ENCODE results near the gene PPP1R3A.
A peak's percentile ranks its signal among the peaks of the same experiment; 100 is the strongest.
"Not testable (repeated sequence)": the region's sequence is repeated elsewhere in the genome, so short reads cannot be mapped to it uniquely, and the experiment has no call there.

The PPP1R3A gene, protein sequence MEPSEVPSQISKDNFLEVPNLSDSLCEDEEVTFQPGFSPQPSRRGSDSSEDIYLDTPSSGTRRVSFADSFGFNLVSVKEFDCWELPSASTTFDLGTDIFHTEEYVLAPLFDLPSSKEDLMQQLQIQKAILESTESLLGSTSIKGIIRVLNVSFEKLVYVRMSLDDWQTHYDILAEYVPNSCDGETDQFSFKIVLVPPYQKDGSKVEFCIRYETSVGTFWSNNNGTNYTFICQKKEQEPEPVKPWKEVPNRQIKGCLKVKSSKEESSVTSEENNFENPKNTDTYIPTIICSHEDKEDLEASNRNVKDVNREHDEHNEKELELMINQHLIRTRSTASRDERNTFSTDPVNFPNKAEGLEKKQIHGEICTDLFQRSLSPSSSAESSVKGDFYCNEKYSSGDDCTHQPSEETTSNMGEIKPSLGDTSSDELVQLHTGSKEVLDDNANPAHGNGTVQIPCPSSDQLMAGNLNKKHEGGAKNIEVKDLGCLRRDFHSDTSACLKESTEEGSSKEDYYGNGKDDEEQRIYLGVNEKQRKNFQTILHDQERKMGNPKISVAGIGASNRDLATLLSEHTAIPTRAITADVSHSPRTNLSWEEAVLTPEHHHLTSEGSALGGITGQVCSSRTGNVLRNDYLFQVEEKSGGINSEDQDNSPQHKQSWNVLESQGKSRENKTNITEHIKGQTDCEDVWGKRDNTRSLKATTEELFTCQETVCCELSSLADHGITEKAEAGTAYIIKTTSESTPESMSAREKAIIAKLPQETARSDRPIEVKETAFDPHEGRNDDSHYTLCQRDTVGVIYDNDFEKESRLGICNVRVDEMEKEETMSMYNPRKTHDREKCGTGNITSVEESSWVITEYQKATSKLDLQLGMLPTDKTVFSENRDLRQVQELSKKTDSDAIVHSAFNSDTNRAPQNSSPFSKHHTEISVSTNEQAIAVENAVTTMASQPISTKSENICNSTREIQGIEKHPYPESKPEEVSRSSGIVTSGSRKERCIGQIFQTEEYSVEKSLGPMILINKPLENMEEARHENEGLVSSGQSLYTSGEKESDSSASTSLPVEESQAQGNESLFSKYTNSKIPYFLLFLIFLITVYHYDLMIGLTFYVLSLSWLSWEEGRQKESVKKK

DNA sequence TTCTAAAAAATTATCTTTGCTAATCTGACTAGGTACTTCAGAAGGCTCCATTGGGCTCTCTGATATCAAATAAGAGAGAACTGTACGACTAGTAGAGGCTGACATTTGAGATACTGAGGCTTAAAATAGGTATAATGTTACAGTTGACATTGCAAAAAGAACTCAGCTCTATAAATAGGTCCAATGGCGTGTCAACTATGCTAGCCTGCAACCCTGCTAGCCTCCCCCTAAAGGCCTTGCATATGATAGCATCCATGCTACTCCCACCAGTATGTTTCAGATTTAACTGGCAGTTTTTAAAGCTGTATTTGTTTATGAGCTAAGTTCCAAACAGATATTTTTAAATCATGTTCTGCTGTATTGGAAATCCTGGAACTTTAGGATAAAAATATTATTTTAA, at the start of gene PPP1R3A:
TSS of gene PPP1R3A (minus strand) at position 64 of the 400 bp plus-strand sequence. CDS start at position 51, 13 bp downstream.
- no peak for DNase-seq

DNA sequence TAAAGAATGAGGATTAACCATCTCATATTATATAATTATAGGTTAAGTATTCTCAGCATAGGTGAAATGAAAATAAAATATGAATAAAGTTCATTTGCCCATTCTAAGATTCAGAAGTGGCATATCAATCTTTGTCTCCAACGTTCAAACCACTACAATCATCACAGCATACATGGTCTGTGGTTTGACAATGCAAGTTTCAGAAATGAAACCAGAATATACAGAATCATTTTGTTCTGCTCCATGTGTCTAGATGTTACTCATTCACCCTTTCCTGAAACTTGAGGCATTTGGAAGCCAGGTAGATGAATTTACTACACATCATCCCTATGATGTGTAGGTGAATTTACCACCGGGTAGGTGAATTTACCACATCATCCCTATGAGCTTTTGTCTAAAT, 44.5 kb upstream of the PPP1R3A start:
- no peak for DNase-seq

DNA sequence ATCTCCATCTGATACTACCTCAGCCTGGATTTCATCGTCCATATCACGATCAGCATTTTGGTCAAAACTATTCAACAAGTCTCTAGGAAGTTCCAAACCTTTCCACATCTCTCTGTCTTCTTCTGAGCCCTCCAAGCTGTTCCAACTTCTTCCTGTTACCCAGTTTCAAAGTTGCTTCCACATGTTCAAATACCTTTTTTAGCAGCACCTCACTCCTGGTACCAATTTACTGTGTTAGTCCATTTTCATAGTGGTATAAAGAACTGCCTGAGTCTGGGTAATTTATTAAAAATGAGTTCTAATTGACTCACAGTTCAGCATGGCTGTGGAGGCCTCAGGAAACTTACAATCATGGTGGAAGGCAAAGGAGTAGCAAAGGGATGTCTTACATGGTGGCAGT, 41.1 kb upstream of the PPP1R3A start:
- DNase-seq: no peak

DNA sequence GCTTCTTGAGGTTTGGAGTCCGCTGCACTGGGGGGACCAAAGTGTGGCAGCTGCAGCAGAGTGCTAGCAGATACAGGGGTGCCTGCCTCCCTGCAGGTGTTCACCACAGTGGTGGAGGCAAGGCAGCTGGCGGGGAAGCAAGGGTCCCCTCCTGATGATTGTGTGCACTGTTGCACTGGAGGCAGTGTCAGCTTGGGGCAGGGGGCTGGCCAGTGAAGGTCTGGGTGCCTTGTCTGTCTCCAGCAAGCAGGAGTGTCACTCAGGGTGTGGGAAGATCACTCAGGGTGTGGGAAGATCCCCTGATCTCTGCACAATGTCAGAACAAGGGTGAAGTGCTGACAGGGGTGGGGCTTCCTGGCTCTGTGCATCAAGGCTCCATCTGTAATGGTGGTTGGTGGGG, 36.3 kb upstream of the PPP1R3A start:
- no peak for DNase-seq

DNA sequence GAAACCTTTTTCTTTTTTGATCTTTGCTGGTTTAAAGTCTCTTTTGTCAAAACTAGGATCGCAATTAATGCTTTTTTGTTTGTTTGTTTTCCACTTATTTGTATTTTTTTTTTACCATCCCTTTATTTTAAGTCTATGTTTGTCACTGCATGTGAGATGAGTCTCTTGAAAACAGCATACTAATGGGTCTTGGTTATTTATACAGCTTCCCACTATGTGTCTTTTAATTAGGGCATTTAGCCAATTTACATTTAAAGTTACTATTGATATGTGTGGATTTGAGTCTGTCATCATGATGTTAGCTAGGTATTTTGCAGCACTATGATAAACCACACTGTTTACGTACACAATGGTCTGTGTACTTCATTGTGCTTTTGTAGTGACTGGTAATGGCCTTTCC, 34.7 kb upstream of the PPP1R3A start:
- DNase-seq: no peak

DNA sequence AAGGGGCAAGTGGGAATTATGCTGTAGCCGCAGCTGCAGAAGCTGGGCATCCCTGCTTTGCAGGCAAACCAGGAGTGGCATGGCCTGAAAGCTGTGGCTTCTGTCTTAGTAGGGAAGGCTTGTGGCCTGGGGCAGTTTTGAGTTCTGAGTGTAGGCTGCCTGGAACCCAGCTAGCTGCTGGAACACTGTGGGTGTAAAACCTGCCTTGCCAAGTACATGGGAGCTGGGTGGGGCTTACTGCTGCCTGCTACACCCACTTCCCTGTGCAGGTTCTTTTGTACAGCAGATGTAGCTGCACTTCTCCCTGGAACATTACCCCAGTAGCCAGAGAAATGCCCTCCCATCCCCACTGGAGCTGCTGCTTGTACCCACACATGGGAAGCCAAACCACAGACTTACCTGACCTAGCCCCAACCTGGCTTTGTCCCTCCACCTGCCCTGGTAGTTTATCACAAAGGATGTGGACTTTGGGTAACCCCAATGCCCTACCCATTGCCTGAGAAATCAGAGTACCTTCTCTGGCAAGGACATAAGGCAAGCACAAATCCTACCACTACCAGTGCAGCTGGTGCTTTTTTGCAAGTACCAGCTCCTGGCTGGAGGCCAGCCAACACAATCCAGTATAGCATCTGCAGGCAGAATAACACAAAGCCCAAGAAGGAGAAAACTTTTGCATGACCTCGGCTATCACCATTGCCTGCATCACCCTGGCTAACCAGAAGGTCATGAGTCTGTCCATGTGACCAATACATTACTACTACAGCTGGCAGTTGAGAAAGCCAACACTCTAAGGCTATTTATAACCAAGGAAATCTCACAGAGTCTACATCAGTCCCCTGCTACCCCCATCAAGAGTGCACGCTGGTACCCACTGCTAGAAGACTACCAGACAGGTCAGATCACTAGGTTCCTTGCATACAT, 26.5 kb upstream of the PPP1R3A start:
- no peak for DNase-seq

DNA sequence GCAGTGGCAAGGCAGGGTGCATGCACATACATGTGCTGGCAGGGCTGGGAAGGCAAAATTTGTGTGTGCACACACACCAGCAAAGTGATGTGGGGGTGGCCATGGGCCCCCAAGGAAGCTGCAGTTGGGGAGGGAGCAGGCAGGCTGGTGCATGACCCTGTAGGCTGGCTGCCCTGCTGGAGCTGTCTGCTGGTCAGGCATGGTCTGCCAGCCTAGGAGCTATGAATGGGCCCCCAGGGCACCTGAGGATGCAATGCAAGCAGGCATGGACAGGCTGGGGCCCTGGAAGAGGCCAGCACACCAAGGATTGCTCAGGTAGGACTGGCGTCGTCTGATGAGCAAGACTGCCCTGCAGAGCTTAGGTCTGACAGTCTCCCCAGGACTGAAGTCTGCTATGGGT, 18.2 kb upstream of the PPP1R3A start:
- no peak for DNase-seq

DNA sequence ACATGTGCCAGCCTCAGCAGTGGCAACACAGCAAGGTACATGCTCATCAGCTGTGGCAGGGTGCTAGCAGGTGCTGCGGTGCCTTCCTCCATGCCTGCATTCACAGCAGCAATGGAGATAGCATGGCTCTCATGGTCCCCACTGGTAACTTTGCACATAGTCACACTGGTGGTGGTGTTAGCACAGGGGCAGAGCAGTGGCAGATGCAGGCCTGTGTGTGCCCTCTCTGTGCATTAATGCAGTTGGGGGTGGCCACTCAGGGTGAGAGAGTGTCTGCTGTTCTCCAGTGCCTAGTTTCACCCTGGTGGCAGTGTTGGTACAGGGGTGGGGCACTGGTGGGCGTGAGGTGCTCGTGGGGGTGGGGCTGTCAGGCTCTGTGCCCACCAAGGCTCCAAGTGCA, 17.7 kb upstream of the PPP1R3A start:
- DNase-seq: no peak

DNA sequence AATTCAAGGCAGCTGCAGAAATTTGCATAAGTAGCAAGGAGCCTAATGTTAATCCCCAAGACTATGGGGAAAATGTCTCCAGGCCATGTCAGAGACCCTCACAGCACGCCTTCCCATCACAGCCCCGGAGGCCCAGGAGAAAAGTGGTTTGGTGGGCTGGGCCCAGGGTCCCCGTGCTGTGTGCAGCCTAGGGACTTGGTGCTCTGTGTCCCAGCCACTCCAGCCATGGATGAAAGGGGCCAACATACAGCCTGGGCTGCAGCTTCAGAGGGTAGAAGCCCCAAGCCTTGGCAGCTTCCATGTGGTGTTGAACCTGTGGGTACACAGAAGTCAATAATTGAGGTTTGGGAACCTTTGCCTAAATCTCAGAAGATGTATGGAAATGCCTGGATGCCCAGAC, 10.6 kb upstream of the PPP1R3A start:
- not testable (repeated sequence) for DNase-seq

DNA sequence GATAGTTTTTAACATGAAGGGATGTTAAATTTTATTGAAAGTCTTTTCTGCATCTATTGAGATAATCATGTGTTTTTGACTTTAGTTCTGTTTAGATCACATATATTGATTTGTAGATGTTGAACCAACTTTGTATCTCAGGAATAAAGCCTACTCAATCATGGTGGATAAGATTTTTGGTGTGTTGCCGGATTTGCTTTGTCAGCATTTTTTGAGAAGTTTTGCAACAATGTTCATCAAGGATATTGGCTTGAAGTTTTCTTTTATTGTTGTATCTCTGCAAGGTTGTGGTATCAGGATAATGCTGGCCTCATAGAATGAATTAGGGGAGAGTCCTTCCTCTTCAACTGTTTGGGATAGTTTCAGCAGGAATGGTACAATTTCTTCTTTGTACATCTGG, 9.3 kb upstream of the PPP1R3A start:
- DNase-seq: no peak

DNA sequence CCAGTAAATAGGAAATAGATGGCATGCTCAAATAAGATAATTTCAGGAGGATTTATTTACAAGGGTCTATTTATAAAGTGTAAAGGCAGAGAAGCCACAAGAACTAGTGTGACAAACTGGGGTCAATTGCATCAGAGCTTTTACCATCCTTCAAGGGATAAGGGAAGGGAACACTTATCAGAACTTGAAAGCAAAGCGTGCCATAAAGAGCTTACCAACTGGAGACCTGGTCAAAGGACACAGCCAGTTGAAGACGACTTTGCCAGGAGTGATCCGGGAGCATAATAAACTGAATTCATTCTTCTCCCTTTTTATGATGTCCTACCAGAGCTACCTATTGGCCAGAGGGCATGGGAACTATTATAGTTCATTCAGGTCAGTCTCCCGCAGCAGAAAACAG, 3.2 kb upstream of the PPP1R3A start:
- no peak for DNase-seq

DNA sequence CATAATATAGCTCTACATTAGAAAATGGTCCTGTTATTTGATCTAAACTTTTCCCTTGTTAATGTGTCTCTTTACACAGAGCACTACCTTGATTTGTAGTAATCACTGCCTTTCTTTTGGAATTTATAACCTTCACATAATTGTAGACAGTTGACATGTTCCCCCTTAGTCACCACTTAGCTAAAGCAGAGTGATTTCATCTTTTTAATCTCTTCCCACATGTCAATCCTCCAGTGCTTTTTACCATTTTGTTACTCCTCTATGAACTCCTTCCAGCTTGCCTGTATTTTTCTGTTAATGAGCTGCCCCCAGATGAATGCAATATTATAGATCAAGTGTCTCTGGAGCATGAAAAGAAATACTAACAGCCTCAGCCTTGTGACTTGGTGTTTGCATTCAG, 2.6 kb upstream of the PPP1R3A start:
- no peak for DNase-seq

DNA sequence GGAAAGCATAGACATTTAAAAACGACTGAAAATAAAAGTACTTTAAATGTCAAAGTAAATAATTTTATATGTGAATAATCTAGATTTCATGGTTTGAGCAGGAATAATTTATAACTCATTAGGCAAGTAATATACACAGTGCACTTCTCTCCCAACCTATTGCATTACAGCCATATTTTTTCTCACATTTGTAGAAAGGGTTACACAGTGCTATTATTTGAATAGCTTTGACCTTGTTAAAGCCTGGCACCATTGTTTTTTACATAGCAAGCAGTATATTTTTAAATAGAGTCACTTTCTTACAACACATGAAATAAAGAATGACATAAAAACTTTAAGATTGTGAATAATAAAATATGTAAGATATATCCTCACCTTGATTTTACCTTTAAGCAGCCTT, 969 bp downstream of the PPP1R3A start:
- no peak for DNase-seq

DNA sequence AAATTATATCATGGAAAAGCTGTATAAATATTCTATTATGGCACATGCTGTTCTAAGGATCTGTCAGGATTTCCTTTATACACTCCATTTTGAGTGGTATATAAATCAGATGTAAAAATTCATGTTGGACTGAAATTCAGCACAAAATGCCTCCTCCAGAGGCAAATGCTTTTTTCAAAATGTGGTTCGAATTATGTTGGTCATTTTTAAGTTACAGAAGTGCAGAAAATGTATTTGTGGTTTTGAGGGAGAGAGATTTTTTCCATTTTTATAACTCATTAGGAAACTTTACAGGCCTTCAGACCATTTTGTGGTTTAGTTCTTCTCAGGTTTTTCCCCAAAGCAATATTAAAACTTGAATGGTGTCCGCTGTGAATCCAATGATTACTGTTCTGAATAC, 2.9 kb downstream of the PPP1R3A start:
- DNase-seq: no peak

DNA sequence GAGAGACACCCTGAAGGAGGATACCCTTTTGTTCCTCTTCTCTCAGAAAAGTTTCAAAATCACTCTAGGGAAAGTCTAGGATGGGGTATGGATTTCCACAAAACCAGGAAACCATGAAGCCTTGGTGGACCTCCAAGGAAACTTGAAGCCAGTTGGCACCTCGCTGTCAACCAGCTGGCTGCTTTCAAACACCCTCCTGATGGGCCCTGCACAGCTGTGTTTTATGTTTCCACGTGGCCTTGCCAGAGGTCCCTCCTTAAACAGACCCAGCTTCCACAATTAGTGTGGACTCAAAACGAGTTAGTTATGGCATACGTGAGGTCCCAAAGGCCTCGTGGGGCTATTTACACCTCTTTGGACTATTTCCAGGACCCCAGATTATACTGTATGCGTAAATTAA, 5.9 kb downstream of the PPP1R3A start:
- DNase-seq: no peak

DNA sequence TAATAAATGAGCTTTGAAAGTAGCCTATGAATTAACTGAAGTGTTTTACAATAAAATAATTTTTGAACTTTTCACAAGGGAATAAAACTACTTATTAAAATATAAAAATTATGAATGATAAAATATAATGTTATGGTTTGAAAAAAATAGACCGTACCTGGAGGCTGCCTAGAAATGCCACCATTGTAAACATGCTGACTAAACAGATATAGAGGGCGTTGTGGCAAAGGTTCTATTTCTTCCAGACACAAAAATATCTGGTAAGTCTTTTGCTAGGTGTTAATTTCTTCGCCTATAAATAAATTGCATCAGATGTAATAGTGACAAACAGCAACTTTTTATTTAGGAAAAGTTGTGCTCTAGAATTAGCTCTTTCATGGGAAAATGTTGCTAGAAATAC, 11.2 kb downstream of the PPP1R3A start:
- no peak for DNase-seq

DNA sequence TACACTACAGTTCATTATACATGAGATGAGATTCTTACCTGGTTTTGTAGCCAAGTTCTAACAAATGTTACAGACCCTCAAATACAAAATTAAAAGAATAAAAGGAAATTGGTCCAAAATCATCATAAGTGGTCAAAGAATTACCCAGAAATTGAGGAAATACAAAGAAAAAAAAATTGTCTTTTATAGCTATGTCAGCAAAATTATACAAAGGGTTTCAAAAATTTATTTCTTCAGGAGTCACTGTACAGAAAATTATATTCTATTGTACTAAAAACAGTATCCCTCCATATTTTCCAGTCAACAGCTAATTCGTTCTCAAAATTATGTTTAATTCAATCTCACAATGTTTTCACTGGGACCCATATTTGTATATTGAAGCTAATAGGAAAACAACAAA, 14.3 kb downstream of the PPP1R3A start:
- no peak for DNase-seq

DNA sequence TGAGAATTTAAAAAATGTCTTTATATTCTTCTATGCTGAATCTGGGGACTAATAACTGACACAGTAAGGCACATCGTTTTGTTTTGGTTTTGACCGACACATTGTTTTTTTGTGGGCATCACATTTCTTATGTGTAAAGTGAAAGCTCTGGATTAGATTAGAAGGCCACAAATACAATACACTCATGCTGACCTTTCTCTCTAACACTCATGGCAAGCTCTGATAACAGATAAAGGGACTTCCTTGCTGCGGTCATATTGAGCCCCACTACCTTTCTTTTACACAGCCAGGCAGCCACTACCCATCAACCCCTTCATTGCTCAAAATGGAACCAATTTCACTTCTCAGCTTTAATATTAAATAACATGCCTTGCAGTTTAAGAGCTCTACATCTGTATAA, 26.0 kb downstream of the PPP1R3A start:
- peak; percentile 4 for DNase-seq

DNA sequence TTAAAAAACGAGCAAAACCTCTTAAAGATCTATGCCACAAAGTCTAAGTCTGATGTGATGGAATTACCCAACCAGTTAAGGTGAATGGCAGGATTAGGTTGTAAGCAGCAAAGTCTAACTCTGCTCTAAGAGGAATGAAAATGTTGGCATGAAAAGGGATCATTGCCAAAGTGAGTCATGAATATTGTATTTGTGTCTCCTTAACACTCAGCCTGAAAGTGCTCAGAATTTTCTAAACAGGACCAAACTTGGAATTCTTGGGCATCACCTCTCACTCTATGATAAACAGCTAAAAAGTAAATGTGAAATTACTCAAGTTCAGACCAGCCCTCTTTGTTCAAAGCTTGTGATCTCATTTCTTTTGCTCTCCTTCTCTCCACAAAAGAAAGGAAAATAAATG, 27.0 kb downstream of the PPP1R3A start:
- DNase-seq: peak; percentile 82

DNA sequence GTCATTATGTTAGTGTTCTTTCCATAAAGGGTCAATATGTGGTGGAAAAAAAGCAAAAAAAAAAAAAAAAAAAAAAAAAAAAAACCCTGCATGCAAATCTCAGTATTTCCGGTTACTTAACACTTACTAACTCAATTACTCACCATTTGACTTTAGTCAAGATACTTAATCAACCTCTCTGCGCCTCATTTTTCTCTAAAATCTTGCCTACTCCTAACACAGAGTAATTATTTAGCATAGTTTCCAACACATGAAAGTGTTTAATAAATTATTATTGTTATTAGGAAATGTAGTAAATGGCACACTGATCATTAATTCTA, 27.8 kb downstream of the PPP1R3A start:
- no peak for DNase-seq

DNA sequence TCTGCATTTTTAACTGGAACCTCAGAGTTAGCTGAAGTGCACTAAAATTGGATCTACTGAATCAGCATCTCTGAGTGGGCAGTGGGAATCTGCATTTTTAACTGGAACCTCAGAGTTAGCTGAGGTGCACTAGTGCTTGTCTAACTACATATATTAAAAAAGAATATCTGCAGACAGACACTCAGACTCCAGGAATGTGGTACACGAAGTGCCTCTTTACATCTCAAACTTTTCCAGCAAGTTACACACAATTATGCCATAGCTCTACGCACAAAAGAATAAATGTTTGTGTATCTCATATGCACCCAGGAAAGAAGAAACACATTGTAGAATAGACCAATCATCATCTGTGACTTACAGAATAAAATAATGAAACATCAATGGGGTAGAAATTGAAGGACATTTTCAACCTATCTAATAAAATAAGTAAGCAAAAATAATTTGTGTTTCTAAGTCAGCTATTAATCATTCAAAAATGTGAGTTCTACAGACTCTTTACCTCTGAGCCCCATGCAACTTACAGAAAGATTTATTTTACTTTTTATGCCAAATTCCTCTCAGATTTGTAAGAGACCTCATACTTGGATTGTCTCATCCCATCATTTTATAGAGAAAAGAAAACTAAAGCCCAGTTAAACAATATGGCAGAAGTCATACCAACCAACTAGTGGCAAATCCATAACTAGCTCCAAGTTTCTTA, 28.3 kb downstream of the PPP1R3A start:
- DNase-seq: peak; percentile 33

DNA sequence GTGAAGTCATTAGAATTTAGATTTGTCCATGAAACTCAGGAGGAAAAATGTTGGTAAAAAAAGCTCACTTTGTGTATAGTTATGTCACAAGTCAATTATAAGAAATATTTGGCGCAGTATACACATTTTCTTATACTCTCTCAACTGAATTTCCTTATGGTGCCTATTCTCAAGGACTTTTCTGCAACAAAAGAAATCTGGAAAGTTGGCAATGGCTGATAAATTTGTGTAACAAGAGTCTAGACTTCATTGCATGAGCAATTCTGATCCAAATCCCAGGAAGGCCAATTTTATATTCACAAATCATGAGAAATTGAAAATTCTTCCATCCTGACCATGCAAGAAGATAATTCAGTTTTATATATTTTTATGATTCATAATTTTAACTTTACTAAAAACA, 35.7 kb downstream of the PPP1R3A start:
- no peak for DNase-seq

All from NCI-H226 (cell line).